ENCODE results near the gene ZFYVE28.

GRCh38 chr4:2377241-2377640, 41.2 kb downstream of the ZFYVE28 start:
- TF ChIP-seq CTCF (IDR thresholded peaks at IDR 0.05) = no peak
- no peak for TF ChIP-seq POLR2A (IDR thresholded peaks at IDR 0.05)

All from adrenal gland (tissue), 5 donors.